Endothelial cell of umbilical vein (primary cell): ENCODE measurements around the gene LIPJ. TPM values are rescaled to one million over a fixed set of nuclear protein-coding genes. Genes with fewer than 3 reads are reported as not detected.

ENCODE experiments used
- BruUV-seq: library from RNA; stranded (reverse); fragments of 400-500 nt; replicated peaks from 2 replicates; lab custom pipeline; 2021; lab: Mats Ljungman, UMichigan
- CTCF ChIA-PET: fragments of 300-600, 350-600 bp; sonication (Branson Sonifier 250); formaldehyde crosslinking; loops from one replicate; lab custom pipeline; 2021; ENCODE audit warnings: antibody characterized with exemption, inconsistent platforms; lab: Charles Lee
- POLR2A ChIA-PET: fragments of 300-600, 350-600 bp; sonication (Branson Sonifier 250); formaldehyde crosslinking; loops from one replicate; lab custom pipeline; 2021; ENCODE audit warnings: antibody characterized with exemption, inconsistent platforms; lab: Charles Lee
- DNase-seq: peaks from one replicate; pipeline ENCODE4 v3.0.0-alpha.2; 2011; ENCODE audit warnings: low read depth, low spot score
- FAIRE-seq: peaks from 2 replicates; lab custom pipeline; 2011; peaks lifted over from hg19 to GRCh38; lab: Jason Lieb, UNC
- H2AFZ ChIP-seq: 2 replicates; pipeline ENCODE4 v1.6.0; 2012; ENCODE audit warnings: low read depth, low read length, control low read depth, inconsistent platforms
- H3K27ac ChIP-seq: 2 replicates; pipeline ENCODE4 v1.5.1; 2011; ENCODE audit warnings: low read depth, mild to moderate bottlenecking, control low read depth, low read length, moderate library complexity; ENCODE audit not compliant: insufficient read depth
- H3K27me3 ChIP-seq, 2 experiments: 2 replicates each; pipeline versions ENCODE4 v1.6.0 to v1.6.1; 2011; ENCODE audit warnings: low read length in 2 of 2, mixed read lengths in 1 of 2; ENCODE audit not compliant: control insufficient read depth in 2 of 2, insufficient read depth in 2 of 2
- H3K36me3 ChIP-seq, 2 experiments: 2 replicates in 1 of 2; 3 replicates in 1 of 2; pipeline ENCODE4 v1.5.1; 2011; ENCODE audit warnings: low read length in 2 of 2, mild to moderate bottlenecking in 1 of 2, moderate library complexity in 1 of 2; ENCODE audit not compliant: control insufficient read depth in 2 of 2, insufficient read depth in 2 of 2; ENCODE audit errors: extremely low read depth in 1 of 2
- H3K4me1 ChIP-seq: 3 replicates; pipeline ENCODE4 v1.5.1; 2011; ENCODE audit warnings: mild to moderate bottlenecking, low read length; ENCODE audit not compliant: control insufficient read depth, insufficient read depth; ENCODE audit errors: extremely low read depth
- H3K4me2 ChIP-seq: 2 replicates; pipeline ENCODE4 v1.6.1; 2011; ENCODE audit warnings: low read length, control low read depth, mixed read lengths; ENCODE audit not compliant: insufficient read depth
- H3K4me3 ChIP-seq, 3 experiments: fragments of 200-600 bp in 1 of 3; sonication (generic), shearing (Covaris generic) in 1 of 3; replicated peaks in 1 of 3; 2 replicates each; pipeline ENCODE4 v1.5.1; 2011 to 2016; ENCODE audit warnings: control low read depth in 3 of 3, low read length in 3 of 3, mild to moderate bottlenecking in 2 of 3, inconsistent platforms in 1 of 3, low read depth in 1 of 3, moderate library complexity in 1 of 3; ENCODE audit not compliant: insufficient read depth in 1 of 3
- H3K79me2 ChIP-seq: 2 replicates; pipeline ENCODE4 v1.6.0; 2012; ENCODE audit warnings: low read length, inconsistent platforms; ENCODE audit not compliant: control insufficient read depth, insufficient read depth
- H3K9ac ChIP-seq: replicated peaks from 2 replicates; pipeline ENCODE3; 2011; ENCODE audit warnings: low read length, control low read depth; ENCODE audit not compliant: insufficient read depth; ENCODE audit errors: extremely low read depth
- H3K9me1 ChIP-seq: replicated peaks from 3 replicates; pipeline ENCODE4 v1.6.0; 2011; ENCODE audit warnings: mild to moderate bottlenecking, low read length; ENCODE audit not compliant: control insufficient read depth, insufficient read depth; ENCODE audit errors: extremely low read depth
- H3K9me3 ChIP-seq: replicated peaks from 2 replicates; pipeline ENCODE4 v1.5.1; 2012; ENCODE audit warnings: low read length, inconsistent platforms; ENCODE audit not compliant: control insufficient read depth, insufficient read depth
- H4K20me1 ChIP-seq: replicated peaks from 2 replicates; pipeline ENCODE3; 2011; ENCODE audit warnings: mild to moderate bottlenecking, low read length; ENCODE audit not compliant: control insufficient read depth, insufficient read depth; ENCODE audit errors: extremely low read depth
- EZH2 ChIP-seq: IDR thresholded peaks from 2 replicates; pipeline ENCODE4 v1.6.1; 2012; ENCODE audit warnings: borderline replicate concordance, low read depth, mild to moderate bottlenecking, moderate library complexity, low read length, inconsistent platforms; ENCODE audit not compliant: severe bottlenecking
- FOS ChIP-seq: IDR thresholded peaks from 2 replicates; pipeline ENCODE4 v1.6.1; 2011; ENCODE audit warnings: mild to moderate bottlenecking, low read length, moderate library complexity, borderline replicate concordance; ENCODE audit not compliant: insufficient read depth
- GATA2 ChIP-seq: IDR thresholded peaks from 2 replicates; pipeline ENCODE4 v1.7.0; 2011; ENCODE audit warnings: low read depth, mild to moderate bottlenecking, moderate library complexity, mixed read lengths, low read length; ENCODE audit not compliant: insufficient read length, insufficient read depth
- JUN ChIP-seq: IDR thresholded peaks from 2 replicates; pipeline ENCODE4 v1.6.1; 2011; ENCODE audit warnings: borderline replicate concordance, low read depth; ENCODE audit not compliant: insufficient read length, insufficient read depth
- MYC ChIP-seq: IDR thresholded peaks from one replicate; pipeline ENCODE4 v1.6.1; 2011; ENCODE audit warnings: mild to moderate bottlenecking, low read depth, low read length
- POLR2A ChIP-seq: IDR thresholded peaks from 2 replicates; pipeline ENCODE4 v1.6.1; 2012; ENCODE audit warnings: low read depth, mild to moderate bottlenecking, control low read depth, low read length
- POLR2AphosphoS5 ChIP-seq: IDR thresholded peaks from 2 replicates; pipeline ENCODE4 v1.6.1; 2012; ENCODE audit warnings: low read depth, mild to moderate bottlenecking, control low read depth, low read length, moderate library complexity; ENCODE audit not compliant: insufficient read depth
- dilution Hi-C: fragments of 300-500 bp; cut with MboI; formaldehyde crosslinking; loops from one replicate; pipeline ENCODE4 v1.15.0; 2019; ENCODE audit warnings: low sequenced_read_pairs; ENCODE audit not compliant: extremely low pct_ligation_motif_present
- intact Hi-C: fragments of 100-400 bp; cut with micrococcal nuclease; formaldehyde crosslinking; loops from one replicate; pipeline ENCODE4 v1.10.0; 2022
- polyA plus RNA-seq, 4 experiments: library from polyadenylated mRNA; depleted of rRNA in 3 of 4; stranded (reverse) in 3 of 4; unstranded in 1 of 4; fragments of >200 nt; gene quantifications; 2 replicates each; pipeline versions ENCODE4 v1.2.1 to v1.2.3, GENCODE V29; 2011 to 2012; ENCODE audit warnings: missing spikeins in 1 of 4
- total RNA-seq: library from RNA; stranded (reverse); gene quantifications from 2 replicates; pipeline ENCODE4 v1.2.3, GENCODE V29; 2021
- TF ChIP-seq, protein P1 (sequence below): IDR thresholded peaks from 2 replicates; pipeline ENCODE4 v1.6.1; 2011; ENCODE audit not compliant: insufficient read depth, insufficient read length
- TF ChIP-seq, protein P2 (sequence below), 2 donors: IDR thresholded peaks; 1 replicate in 1 of 2; 2 replicates in 1 of 2; pipeline ENCODE4 v1.5.1; 2011; ENCODE audit warnings: low read length in 2 of 2, mild to moderate bottlenecking in 2 of 2, moderate library complexity in 2 of 2, control low read depth in 1 of 2, inconsistent platforms in 1 of 2, low read depth in 1 of 2; ENCODE audit not compliant: insufficient read depth in 1 of 2; ENCODE audit errors: extremely low read depth in 1 of 2

Gene LIPJ
- total and polyA plus RNA-seq, 2 donors (not counting 3 experiments of a cell fraction or from before 2014, with no cell fraction given), result 0.09 TPM; not detected in 1

DNA sequence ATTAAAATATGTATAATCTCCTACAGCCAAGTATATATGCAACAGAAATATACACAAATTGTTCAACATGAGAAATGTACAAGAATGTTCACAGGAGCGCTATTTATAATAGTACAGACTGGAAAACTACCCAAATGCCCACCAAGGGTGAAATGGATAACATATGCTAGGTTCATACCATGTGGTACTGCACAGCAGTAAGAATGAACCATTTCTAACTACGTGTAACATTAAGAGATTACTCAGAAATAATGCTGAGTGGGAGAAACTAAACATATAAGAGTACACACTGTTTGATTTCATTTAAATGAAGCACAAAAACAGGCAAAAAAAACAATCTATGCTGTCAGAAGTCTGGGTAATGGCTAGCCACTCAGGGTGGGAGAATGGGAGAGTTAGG lies 49.2 kb upstream of the LIPJ start:
- ChIA-PET CTCF (interaction anchor here (1.3 kb wide), 1 partner anchor 28 kb away, joined by 3 read pairs; no protein-coding TSS in a partner anchor), POLR2A (no interaction called here)
- dilution Hi-C loops (no loop called here), intact Hi-C loops (no loop called here)
- Histone ChIP-seq H3K9me3 (no peaks in the 10 kb centered on the region), H3K27me3 (no peaks in the 10 kb centered on the region), H3K79me2 (no peaks in the 10 kb centered on the region), H2AFZ (no peak overlapping the region), H3K36me3 (no peaks in the 10 kb centered on the region), H4K20me1 (no peaks in the 10 kb centered on the region), H3K27ac (no peak overlapping the region), H3K4me3 (no peak overlapping the region), H3K9ac (no peak overlapping the region), H3K4me1 (peaks cover 9% of the 10 kb centered on the region), H3K4me2 (no peak overlapping the region), H3K9me1 (no peaks in the 10 kb centered on the region)
- no TSS peak for BruUV-seq
- TF ChIP-seq, protein P1, sequence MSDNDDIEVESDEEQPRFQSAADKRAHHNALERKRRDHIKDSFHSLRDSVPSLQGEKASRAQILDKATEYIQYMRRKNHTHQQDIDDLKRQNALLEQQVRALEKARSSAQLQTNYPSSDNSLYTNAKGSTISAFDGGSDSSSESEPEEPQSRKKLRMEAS, result no peak
- TF ChIP-seq, protein P2, sequence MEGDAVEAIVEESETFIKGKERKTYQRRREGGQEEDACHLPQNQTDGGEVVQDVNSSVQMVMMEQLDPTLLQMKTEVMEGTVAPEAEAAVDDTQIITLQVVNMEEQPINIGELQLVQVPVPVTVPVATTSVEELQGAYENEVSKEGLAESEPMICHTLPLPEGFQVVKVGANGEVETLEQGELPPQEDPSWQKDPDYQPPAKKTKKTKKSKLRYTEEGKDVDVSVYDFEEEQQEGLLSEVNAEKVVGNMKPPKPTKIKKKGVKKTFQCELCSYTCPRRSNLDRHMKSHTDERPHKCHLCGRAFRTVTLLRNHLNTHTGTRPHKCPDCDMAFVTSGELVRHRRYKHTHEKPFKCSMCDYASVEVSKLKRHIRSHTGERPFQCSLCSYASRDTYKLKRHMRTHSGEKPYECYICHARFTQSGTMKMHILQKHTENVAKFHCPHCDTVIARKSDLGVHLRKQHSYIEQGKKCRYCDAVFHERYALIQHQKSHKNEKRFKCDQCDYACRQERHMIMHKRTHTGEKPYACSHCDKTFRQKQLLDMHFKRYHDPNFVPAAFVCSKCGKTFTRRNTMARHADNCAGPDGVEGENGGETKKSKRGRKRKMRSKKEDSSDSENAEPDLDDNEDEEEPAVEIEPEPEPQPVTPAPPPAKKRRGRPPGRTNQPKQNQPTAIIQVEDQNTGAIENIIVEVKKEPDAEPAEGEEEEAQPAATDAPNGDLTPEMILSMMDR (IDR thresholded peaks at IDR 0.05; ENCODE audit: extremely low read depth in 1 of 2, insufficient read depth in 1 of 2, low read depth in 1 of 2, low read length in 2 of 2), result no peak
- no peak for TF ChIP-seq MYC
- TF ChIP-seq GATA2, result no peak
- TF ChIP-seq POLR2A, result no peak
- TF ChIP-seq FOS, result no peak
- TF ChIP-seq POLR2AphosphoS5, result no peak
- TF ChIP-seq JUN, result no peak
- TF ChIP-seq EZH2, result no peak
- DNase-seq (no peak), FAIRE-seq (no peak)
